Aorta (tissue), 5 donors: Measurements from ENCODE around the gene SEC24A. TPM values are rescaled to one million over a fixed set of nuclear protein-coding genes. Genes with fewer than 3 reads are reported as not detected.
"Not testable (repeated sequence)": the region's sequence is repeated elsewhere in the genome, so short reads cannot be mapped to it uniquely, and the experiment has no call there.

Experiments used
- ATAC-seq: fragments of 200-7000 bp; cut with Tn5 transposase; one replicate; pipeline ENCODE4 v1.9.1; 2022; ENCODE audit warnings: moderate library complexity; ENCODE audit not compliant: low FRiP score
- DNase-seq, 2 donors: peaks; one replicate each; pipeline ENCODE4 v3.0.0-alpha.2; 2020
- H3K27ac ChIP-seq, 2 donors: one replicate each; pipeline ENCODE4 v1.5.1; 2013; ENCODE audit warnings: low read length in 2 of 2, mild to moderate bottlenecking in 2 of 2, moderate library complexity in 2 of 2, control low read depth in 1 of 2, inconsistent platforms in 1 of 2, low read depth in 1 of 2
- H3K27me3 ChIP-seq, 2 donors: one replicate each; pipeline ENCODE4 v1.6.1; 2013; ENCODE audit warnings: control low read depth in 1 of 2, low read length in 1 of 2, mild to moderate bottlenecking in 1 of 2, moderate library complexity in 1 of 2; ENCODE audit not compliant: insufficient read depth in 2 of 2, control insufficient read depth in 1 of 2
- H3K36me3 ChIP-seq, 2 donors: one replicate each; pipeline ENCODE4 v1.6.1; 2013; ENCODE audit warnings: control low read depth in 1 of 2, low read length in 1 of 2, mild to moderate bottlenecking in 1 of 2; ENCODE audit not compliant: insufficient read depth in 2 of 2, control insufficient read depth in 1 of 2
- H3K4me1 ChIP-seq, 2 donors: one replicate each; pipeline ENCODE4 v1.6.1; 2013; ENCODE audit warnings: low read length in 2 of 2, control low read depth in 1 of 2, mild to moderate bottlenecking in 1 of 2, moderate library complexity in 1 of 2; ENCODE audit not compliant: insufficient read depth in 2 of 2, control insufficient read depth in 1 of 2
- H3K4me3 ChIP-seq, 2 donors: one replicate each; pipeline ENCODE4 v1.5.1; 2013; ENCODE audit warnings: low read length in 2 of 2, control low read depth in 1 of 2, mild to moderate bottlenecking in 1 of 2
- H3K9me3 ChIP-seq: one replicate; pipeline ENCODE4 v1.6.1; 2013; ENCODE audit warnings: mild to moderate bottlenecking, low read length; ENCODE audit not compliant: control insufficient read depth
- WGBS, 2 donors: extraction: QIAGEN DNeasy Blood & Tissue Kit; methylation state at CpG; one replicate each; pipeline ENCODE4 v1.1.7; 2013; 5-methylcytosine and 5-hydroxymethylcytosine counted together
- intact Hi-C, 2 donors: fragments of 100-400 bp; cut with DNase I; formaldehyde crosslinking; loops; one replicate each; pipeline versions ENCODE4 v1.14.2 to v1.15.0; 2022
- polyA plus RNA-seq, 2 donors: library from polyadenylated mRNA; stranded (reverse); fragments of 200-250 nt; gene quantifications; one replicate each; pipeline ENCODE4 v1.2.3, GENCODE V29; 2013
- total RNA-seq, 2 donors: library from RNA; stranded (reverse); fragmentation: NEBNext Ultra II Directional; extraction: Animal tissue kit (Norgen Biotek cat#: 25700); gene quantifications; one replicate each; pipeline ENCODE4 v1.2.1, GENCODE V29; 2021
- donor health status: healthy with polysubstance abuse.
- donor health status: Bipolar disorder and iron deficiency.
- donor health status: DM: no; HTN: no; CAD: no.
- donor health status: DM: no; HTN: no; CAD: no.
- donor health status: DM: yes; HTN: yes; CAD: no.

SEC24A gene
- total and polyA plus RNA-seq, 4 donors, result 6.0 to 32.0 (median 19.4) TPM

- H3K9me3 ChIP-seq, result no peaks in the 10 kb centered on the region
- ATAC-seq (no peak), DNase-seq (no peak)
- H3K4me3 ChIP-seq, result no peak overlapping the region
- H3K36me3 ChIP-seq, result peaks cover 5 to 6% of the 10 kb centered on the region in 2 donors
- H3K4me1 ChIP-seq, result no peaks in the 10 kb centered on the region
- H3K27ac ChIP-seq, result no peak overlapping the region
- no peaks in the 10 kb centered on the region for H3K27me3 ChIP-seq
- 94% methylated on average over 3 of the region's 3 CpGs for WGBS, 2 donors
- intact Hi-C loops, result no loop called here
Observed at GRCh38 chr5:134714541-134714940, 66.0 kb downstream of the SEC24A start.

GRCh38 chr5:134715466-134715865 lies 66.9 kb downstream of the SEC24A start:
- DNase-seq, H3K36me3 ChIP-seq, H3K27me3 ChIP-seq, H3K4me3 ChIP-seq, H3K9me3 ChIP-seq, intact Hi-C loops, ATAC-seq, H3K4me1 ChIP-seq, H3K27ac ChIP-seq: not testable (repeated sequence)
- WGBS, 2 donors, result 82 to 88% methylated on average over 4 of the region's 4 CpGs

- no peak overlapping the region for H3K4me3 ChIP-seq
- no peaks in the 10 kb centered on the region for H3K4me1 ChIP-seq
- ATAC-seq (no peak), DNase-seq (no peak)
- WGBS, 2 donors, result 80 to 92% methylated on average over 1 of the region's 1 CpG
- no peaks in the 10 kb centered on the region for H3K9me3 ChIP-seq
- no peak overlapping the region for H3K27ac ChIP-seq
- intact Hi-C loops, result no loop called here
- H3K27me3 ChIP-seq, result no peaks in the 10 kb centered on the region
- H3K36me3 ChIP-seq, result peaks cover 0 to 1% of the 10 kb centered on the region in 2 donors
Observed at GRCh38 chr5:134724872-134725271, 76.3 kb downstream of the SEC24A start.

GRCh38 chr5:134732819-134733218 lies 84.2 kb downstream of the SEC24A start:
- Histone ChIP-seq H3K9me3 (no peaks in the 10 kb centered on the region), H3K36me3 (no peaks in the 10 kb centered on the region), H3K4me3 (no peak overlapping the region), H3K4me1 (no peaks in the 10 kb centered on the region), H3K27ac (no peak overlapping the region), H3K27me3 (no peaks in the 10 kb centered on the region)
- ATAC-seq (no peak), DNase-seq (no peak)
- intact Hi-C loops, result loop anchor here in 1 of 2 donors (10.0 kb wide), 1 partner anchor 112 kb away; the partner anchor contains the start of gene C5orf24
- WGBS, 2 donors, result 75 to 78% methylated on average over 3 of the region's 3 CpGs

- DNase-seq, result no peak
- WGBS, 2 donors, result 81 to 83% methylated on average over 4 of the region's 4 CpGs
- no peaks in the 10 kb centered on the region for H3K4me1 ChIP-seq
- H3K4me3 ChIP-seq, result no peak overlapping the region
- intact Hi-C loops, result loop anchor here in 1 of 2 donors (10.0 kb wide), 1 partner anchor 110 kb away; the partner anchor contains the start of gene C5orf24
- H3K27ac ChIP-seq, result no peak overlapping the region
- H3K27me3 ChIP-seq, result no peaks in the 10 kb centered on the region
- H3K9me3 ChIP-seq, result no peaks in the 10 kb centered on the region
- no peak for ATAC-seq
- H3K36me3 ChIP-seq, result no peaks in the 10 kb centered on the region
Observed at GRCh38 chr5:134735243-134735642, 86.7 kb downstream of the SEC24A start.

GRCh38 chr5:134736173-134736812 lies 87.7 kb downstream of the SEC24A start:
- 47 to 51% methylated on average over 2 of the region's 2 CpGs for WGBS, 2 donors
- no peaks in the 10 kb centered on the region for H3K27me3 ChIP-seq
- intact Hi-C loops, result loop anchor here in 1 of 2 donors (10.0 kb wide), 1 partner anchor 109 kb away; the partner anchor contains the start of gene C5orf24

GRCh38 chr5:134738133-134738962 lies 89.8 kb downstream of the SEC24A start, which contains the start of gene CAMLG:
Gene CAMLG, plus strand, starts transcription at chr5:134738548. Its CDS starts 73 bp downstream, at chr5:134738621.
- Histone ChIP-seq H3K4me3 (peak within 1 kb of the TSS; percentile 68 to 72), H3K27ac (peak within 1 kb of the TSS; percentile 38 to 92), H3K36me3 (peaks cover 0 to 2% of the 10 kb centered on the region in 2 donors), H3K27me3 (no peaks in the 10 kb centered on the region), H3K9me3 (no peaks in the 10 kb centered on the region), H3K4me1 (no peaks in the 10 kb centered on the region)
- intact Hi-C loops, result loop anchor here in 1 of 2 donors (2.0 to 10.0 kb wide), 2 partner anchors 106 to 166 kb away; partner anchors contain the start of genes C5orf24 and PCBD2
- ATAC-seq, result peak; percentile 100
- peak; percentile 99 to 100 for DNase-seq
- 0% methylated on average over 60 to 66 of the region's 66 CpGs for WGBS, 2 donors

More at GRCh38 chr5:134736173-134736812, 87.7 kb downstream of the SEC24A start:
- Histone ChIP-seq H3K27ac (no peak overlapping the region), H3K9me3 (no peaks in the 10 kb centered on the region), H3K4me1 (no peaks in the 10 kb centered on the region), H3K36me3 (peaks cover 0 to 2% of the 10 kb centered on the region in 2 donors), H3K4me3 (no peak overlapping the region)
- ATAC-seq (no peak), DNase-seq (no peak)

GRCh38 chr5:134738963-134739661 lies 90.5 kb downstream of the SEC24A start:
- H3K36me3 ChIP-seq, result peaks cover 0 to 2% of the 10 kb centered on the region in 2 donors
- peak overlapping the region; percentile 68 to 72 for H3K4me3 ChIP-seq
- DNase-seq, result no peak
- peak; percentile 11 for ATAC-seq
- H3K9me3 ChIP-seq, result no peaks in the 10 kb centered on the region
- 2 to 3% methylated on average over 21 of the region's 21 CpGs for WGBS, 2 donors
- H3K27me3 ChIP-seq, result no peaks in the 10 kb centered on the region
- peak overlapping the region in 1 of 2 donors; percentile 92 for H3K27ac ChIP-seq
- H3K4me1 ChIP-seq, result no peaks in the 10 kb centered on the region
- intact Hi-C loops, result loop anchor here in 1 of 2 donors (2.0 to 10.0 kb wide), 2 partner anchors 106 to 166 kb away; partner anchors contain the start of genes C5orf24 and PCBD2
